ENCODE measurements around the gene STPG4.

Gene STPG4

GRCh38 chr2:47086054-47086471, 69.0 kb downstream of the STPG4 start:
- DNase-seq = no peak

GRCh38 chr2:47083886-47084687, 71.0 kb downstream of the STPG4 start:
- no peak for DNase-seq

GRCh38 chr2:47083485-47083884, 71.6 kb downstream of the STPG4 start:
- no peak for DNase-seq

DNA sequence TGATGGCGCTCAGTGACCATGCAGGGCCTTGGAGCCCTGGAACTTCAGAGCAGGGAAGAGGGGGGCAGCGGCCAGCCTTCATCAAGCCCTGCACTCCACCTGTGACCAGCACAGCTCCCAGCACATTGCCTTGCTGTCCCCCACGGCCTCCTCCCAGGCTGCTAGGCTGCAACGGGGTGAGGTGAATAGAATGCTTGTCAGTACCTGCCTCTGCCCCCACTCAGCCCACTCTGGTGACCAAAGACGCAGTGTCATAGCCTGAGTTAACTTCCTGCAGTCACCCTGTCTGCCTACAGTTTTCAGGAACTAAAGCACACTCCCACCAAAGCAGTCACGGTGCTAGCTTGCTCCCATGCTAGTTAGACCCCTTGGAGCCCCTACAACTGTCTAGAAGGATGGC, 72.1 kb downstream of the STPG4 start:
- no peak for DNase-seq

GRCh38 chr2:47080888-47081301, 74.2 kb downstream of the STPG4 start:
- no peak for DNase-seq

DNA sequence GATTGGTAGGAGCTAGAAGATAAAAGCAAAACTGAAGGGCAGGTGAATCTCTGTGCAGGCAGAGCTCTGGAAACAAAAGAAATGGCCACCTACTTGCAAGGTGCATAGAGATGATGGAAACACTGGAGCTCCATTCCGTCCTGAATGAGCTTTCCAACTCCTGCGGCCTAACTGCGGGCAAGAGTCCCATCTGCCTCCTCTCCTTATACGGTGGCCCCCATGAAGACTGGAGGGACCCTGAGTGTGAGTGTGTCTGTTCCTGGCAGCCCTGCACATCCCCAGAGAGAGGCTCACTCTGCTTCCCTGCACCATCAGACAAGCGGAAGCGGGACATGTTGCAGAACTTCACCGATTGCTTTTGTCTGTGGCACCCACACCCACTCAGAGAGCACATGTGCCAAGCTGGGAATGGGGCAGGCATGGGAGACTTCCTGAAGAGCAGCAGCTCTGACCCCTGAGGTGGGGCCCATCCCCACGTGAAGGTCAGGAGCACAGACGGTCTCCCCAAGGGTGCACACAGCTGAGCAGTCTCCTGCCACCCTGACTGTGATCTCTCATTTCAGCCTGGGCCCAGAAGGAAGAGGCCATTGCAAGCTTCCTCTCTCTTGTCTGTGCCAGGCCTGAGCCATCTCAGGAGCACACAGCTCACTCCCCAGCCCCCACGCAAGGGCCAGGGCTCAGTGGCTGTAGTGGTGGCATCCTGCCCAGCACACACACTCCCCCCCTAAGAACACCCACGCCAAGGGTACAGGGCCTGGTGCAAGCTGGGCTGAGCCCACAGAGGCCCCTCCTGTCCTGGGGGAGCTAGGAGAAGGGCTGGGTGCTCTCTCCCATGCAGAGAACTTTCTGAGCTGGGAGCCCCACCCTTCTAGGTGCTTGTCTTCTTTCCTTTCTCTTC, 75.3 kb downstream of the STPG4 start:
- DNase-seq = no peak

GRCh38 chr2:47078541-47079482, 76.3 kb downstream of the STPG4 start:
- no peak for DNase-seq

DNA sequence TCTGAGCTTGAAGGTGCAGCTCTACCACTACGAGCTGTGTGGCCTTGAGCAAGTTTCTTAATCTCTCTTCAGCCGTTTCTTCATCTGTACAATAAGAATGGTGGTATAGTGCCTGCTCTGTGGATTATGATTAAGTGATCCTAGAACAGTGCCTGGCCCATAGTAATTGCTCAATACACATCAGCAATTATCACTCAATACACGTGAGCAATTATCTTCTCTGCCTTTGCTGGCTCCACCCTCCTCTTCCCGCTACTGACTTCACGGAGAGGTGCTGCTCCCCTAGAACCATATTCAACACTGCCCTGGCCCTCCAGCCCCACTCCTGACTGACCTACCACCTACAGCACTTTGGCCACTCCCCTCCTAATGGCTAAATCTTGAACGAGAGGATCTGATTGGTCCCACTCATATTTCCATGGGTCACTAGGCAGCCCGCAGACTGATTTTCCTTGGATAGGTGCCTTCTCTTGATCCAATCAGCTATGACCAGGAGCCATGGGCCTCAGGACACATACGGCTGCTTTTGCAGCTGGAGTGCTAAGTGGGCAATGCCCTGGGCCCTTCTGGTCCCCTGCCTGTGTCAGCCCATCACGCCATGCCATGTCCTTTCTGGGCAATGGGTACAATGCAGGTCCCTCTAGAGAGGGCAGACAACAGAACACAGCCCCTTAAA, 77.5 kb downstream of the STPG4 start:
- no peak for DNase-seq

GRCh38 chr2:47076586-47077441, 78.3 kb downstream of the STPG4 start:
- peak; percentile 25 for DNase-seq

DNA sequence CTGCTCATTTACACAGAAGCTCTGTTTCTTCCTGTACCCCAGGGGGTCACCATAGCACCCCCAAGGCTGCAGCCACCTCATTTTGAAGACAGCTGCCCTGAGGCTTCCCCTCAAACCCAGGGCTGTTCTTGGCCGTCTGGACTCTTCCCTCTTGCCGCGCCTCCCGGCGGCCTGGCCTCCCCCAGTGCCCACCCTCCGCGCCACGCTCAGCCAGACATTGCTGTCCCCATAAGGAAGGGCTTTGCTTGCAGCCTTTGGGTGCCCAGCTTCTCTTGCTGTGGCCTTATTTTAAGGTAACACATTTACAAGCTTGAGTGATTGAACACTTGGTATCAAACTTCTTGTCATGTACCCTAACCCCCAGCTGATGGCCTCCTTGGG, 79.0 kb downstream of the STPG4 start:
- no peak for DNase-seq

GRCh38 chr2:47075361-47076125, 79.6 kb downstream of the STPG4 start:
- no peak for DNase-seq

DNA sequence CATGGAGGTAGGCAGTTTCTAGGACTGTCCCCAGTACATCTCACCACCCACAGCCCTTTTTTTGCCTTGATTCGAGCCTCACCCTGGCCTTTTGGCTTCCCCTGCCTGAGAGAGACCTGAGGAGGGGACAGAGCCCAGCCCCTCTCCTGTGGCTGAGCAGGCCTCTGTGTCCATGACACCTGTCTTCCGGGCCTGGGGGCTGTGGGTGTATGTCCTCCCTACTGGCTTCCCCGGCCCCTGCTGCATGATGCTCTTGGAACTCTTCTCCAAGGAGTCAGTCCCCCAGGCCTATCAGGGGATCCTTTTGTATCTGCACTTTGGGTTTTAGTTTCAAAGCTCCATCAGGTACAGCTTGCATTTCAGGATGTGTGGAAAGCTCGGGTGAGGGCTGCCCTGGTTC, 80.4 kb downstream of the STPG4 start:
- DNase-seq = no peak

- DNase-seq = no peak
Observed at GRCh38 chr2:47073641-47074040, 81.5 kb downstream of the STPG4 start.

- no peak for DNase-seq
Observed at GRCh38 chr2:47073217-47073616, 81.9 kb downstream of the STPG4 start.

DNA sequence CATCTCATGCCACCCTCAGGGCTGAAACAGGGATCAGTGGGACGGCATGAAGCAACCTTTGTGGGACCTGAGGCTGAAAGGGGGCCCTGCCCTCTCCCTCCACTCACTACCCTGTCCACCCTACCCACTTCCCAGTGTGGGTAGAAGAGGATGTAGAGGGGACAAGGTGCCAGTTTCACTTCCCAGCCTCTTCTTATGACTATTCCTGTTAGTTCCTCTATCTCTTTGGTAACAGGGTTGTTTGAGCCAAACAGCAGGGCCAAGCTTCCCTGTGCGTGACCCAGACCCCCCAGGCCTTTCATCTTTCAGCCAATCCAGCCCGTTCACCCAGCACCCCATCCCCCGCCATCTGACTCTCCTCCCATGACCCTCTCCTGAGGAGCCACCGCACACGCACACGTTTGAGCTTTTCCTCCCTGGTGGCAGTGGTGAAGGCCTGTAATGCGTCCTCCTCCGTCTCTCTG, 82.3 kb downstream of the STPG4 start:
- DNase-seq = no peak

DNA sequence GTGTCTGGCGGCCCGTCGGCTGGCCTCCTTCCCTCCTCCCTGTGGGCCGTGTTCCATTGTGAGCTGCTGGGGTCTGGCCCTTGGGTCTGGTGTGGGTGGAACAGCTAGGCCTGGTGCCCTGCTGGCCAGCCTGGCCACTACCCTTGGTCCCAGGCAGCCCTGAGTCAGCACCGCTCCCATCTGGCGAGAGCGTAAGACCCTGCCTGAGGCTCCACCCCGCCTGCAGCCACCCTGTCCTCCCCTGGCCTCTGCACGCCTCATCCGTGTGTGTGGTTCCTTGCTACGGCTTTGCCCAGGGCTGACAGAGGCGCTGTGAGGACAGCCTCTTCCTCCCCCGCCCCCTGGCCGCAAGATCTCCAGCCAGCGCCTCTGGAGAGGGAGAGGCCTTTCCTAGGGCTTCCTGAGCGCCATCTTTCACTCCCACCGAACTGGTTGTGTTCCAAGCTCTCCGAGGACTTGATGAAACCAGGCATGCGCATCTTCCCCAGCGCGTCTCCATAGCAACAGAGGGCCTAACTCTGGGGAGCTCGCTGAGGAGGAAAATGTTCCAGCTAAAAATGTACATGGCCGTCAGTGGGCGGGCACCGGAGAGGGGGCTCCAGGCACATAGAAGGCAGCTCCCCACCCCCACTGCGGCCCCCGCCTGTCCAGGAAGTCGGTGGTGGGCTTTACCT, 83.0 kb downstream of the STPG4 start:
- no peak for DNase-seq

DNA sequence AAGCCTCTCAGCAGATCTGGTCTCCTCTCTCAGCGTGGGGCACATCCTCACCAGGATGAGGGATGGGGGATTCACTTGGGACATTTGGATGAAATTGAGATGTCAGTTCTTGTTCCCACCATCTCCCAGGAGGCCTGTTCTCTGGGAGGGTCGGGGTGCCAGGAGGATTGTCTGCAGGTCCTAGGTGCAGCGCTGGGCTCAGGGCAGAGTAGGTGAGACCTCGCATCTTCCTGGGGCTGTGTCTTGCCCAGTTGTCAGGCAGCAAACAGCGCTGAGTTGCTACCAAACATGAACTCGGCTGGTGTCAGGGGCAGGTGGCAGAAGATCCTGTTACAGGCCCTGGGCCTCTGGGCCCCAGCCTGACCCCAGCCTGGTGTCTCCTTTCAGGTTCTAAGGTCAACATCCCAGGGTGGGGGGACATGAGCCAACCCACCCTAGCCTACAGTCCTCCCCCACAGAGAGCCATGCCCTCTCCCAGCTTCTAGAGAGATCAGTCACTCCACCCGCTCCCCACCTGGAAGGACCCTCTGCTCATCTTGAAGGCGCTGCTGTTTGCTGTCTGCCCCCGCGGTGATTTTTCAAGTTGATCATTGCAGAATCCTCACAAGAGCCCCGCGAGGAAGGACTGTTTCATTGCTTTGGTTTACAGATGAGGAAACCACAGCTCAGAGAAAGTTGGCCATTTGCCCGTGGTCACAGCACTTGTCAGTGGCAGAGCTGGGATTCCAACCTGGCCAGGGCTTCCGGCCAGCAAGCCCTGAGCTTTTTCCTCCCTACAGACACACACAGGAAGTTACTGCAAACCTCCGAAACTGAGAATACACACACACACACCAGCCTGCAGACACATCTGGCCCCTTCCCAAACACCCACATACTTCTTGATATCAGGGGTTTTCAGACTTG, 83.9 kb downstream of the STPG4 start:
- no peak for DNase-seq

- no peak for DNase-seq
Observed at GRCh38 chr2:47070155-47070919, 84.8 kb downstream of the STPG4 start.
